ENCODE results near the gene JAZF1.

The JAZF1 gene

GRCh38 chr7:27839099-27839498 lies 341.5 kb downstream of the JAZF1 start:
- no peak overlapping the region for H2BK12ac ChIP-seq (ENCODE audit: low read length)

GRCh38 chr7:27836536-27836935 lies 344.1 kb downstream of the JAZF1 start:
- H3K36me3 ChIP-seq (replicated peaks in 1 of 2; ENCODE audit: control insufficient read depth in 2 of 2, insufficient read depth in 2 of 2, low read length in 2 of 2): peaks cover 0 to 13% of the 10 kb centered on the region in 2 donors
- no peak overlapping the region for H2BK12ac ChIP-seq (ENCODE audit: low read length)
- no peaks in the 10 kb centered on the region for H3K9me3 ChIP-seq (replicated peaks in 1 of 2; ENCODE audit: control insufficient read depth in 2 of 2, insufficient read depth in 1 of 2, low read depth in 1 of 2, low read length in 2 of 2)
- no CpG with 5 or more reads among the region's 2 CpGs for WGBS, 2 donors (ENCODE audit: extremely low coverage in 2 of 2, insufficient read length in 2 of 2, insufficient replicate concordance in 1 of 2)
- no peak overlapping the region for H2BK15ac ChIP-seq (ENCODE audit: low read length)
- H3K23ac ChIP-seq (ENCODE audit: low read depth, low read length, poor library complexity): no peak overlapping the region
- H2BK120ac ChIP-seq (ENCODE audit: low read depth, low read length): no peak overlapping the region
- no peaks in the 10 kb centered on the region for H3K79me1 ChIP-seq (ENCODE audit: low read depth, low read length)
- H3K4me1 ChIP-seq (ENCODE audit: control insufficient read depth in 2 of 2, insufficient read depth in 1 of 2, low read depth in 1 of 2, low read length in 2 of 2): no peaks in the 10 kb centered on the region
- no peak overlapping the region for H4K8ac ChIP-seq (ENCODE audit: low read depth, low read length)
- H3K4me3 ChIP-seq (ENCODE audit: low read length in 2 of 2): no peak overlapping the region
- no peak overlapping the region for H2AK5ac ChIP-seq (ENCODE audit: low read depth, low read length)
- H3K4ac ChIP-seq (ENCODE audit: low read length): no peak overlapping the region
- H3K4me2 ChIP-seq (ENCODE audit: insufficient read depth, low read length, poor library complexity, severe bottlenecking): no peak overlapping the region
- no peak overlapping the region for H3K18ac ChIP-seq (ENCODE audit: low read length)
- no peak overlapping the region for H3K14ac ChIP-seq (ENCODE audit: low read length)
- no peak for DNase-seq (ENCODE audit: low spot score)
- H3K27me3 ChIP-seq (ENCODE audit: control insufficient read depth in 3 of 3, insufficient read depth in 3 of 3, low read depth in 1 of 3, low read length in 3 of 3): no peaks in the 10 kb centered on the region
- no peak overlapping the region for H2BK5ac ChIP-seq (ENCODE audit: low read length)
- no peak overlapping the region for H4K91ac ChIP-seq (ENCODE audit: low read depth, low read length, poor library complexity)
- no peak overlapping the region for H3K9ac ChIP-seq (ENCODE audit: low read depth, low read length, poor library complexity)
- no peak overlapping the region for H2AFZ ChIP-seq (ENCODE audit: low read length)
- H3K27ac ChIP-seq (replicated peaks; ENCODE audit: low read length): no peak overlapping the region

More at GRCh38 chr7:27839099-27839498, 341.5 kb downstream of the JAZF1 start:
- Histone ChIP-seq H2BK120ac (ENCODE audit: low read depth, low read length) (no peak overlapping the region), H3K36me3 (replicated peaks in 1 of 2; ENCODE audit: control insufficient read depth in 2 of 2, insufficient read depth in 2 of 2, low read length in 2 of 2) (no peaks in the 10 kb centered on the region), H4K8ac (ENCODE audit: low read depth, low read length) (no peak overlapping the region), H3K4ac (ENCODE audit: low read length) (no peak overlapping the region), H3K79me1 (ENCODE audit: low read depth, low read length) (no peaks in the 10 kb centered on the region), H2BK5ac (ENCODE audit: low read length) (no peak overlapping the region), H3K23ac (ENCODE audit: low read depth, low read length, poor library complexity) (no peak overlapping the region), H3K27ac (replicated peaks; ENCODE audit: low read length) (no peak overlapping the region), H4K91ac (ENCODE audit: low read depth, low read length, poor library complexity) (no peak overlapping the region), H3K27me3 (ENCODE audit: control insufficient read depth in 3 of 3, insufficient read depth in 3 of 3, low read depth in 1 of 3, low read length in 3 of 3) (no peaks in the 10 kb centered on the region), H3K4me1 (ENCODE audit: control insufficient read depth in 2 of 2, insufficient read depth in 1 of 2, low read depth in 1 of 2, low read length in 2 of 2) (peaks cover 0 to 7% of the 10 kb centered on the region in 2 donors), H2AK5ac (ENCODE audit: low read depth, low read length) (peak overlapping the region; percentile 5), H3K4me2 (ENCODE audit: insufficient read depth, low read length, poor library complexity, severe bottlenecking) (no peak overlapping the region), H3K9me3 (replicated peaks in 1 of 2; ENCODE audit: control insufficient read depth in 2 of 2, insufficient read depth in 1 of 2, low read depth in 1 of 2, low read length in 2 of 2) (no peaks in the 10 kb centered on the region), H2AFZ (ENCODE audit: low read length) (no peak overlapping the region), H3K4me3 (ENCODE audit: low read length in 2 of 2) (no peak overlapping the region), H3K9ac (ENCODE audit: low read depth, low read length, poor library complexity) (no peak overlapping the region), H2BK15ac (ENCODE audit: low read length) (no peak overlapping the region), H3K18ac (ENCODE audit: low read length) (no peak overlapping the region), H3K14ac (ENCODE audit: low read length) (no peak overlapping the region)
- no peak for DNase-seq (ENCODE audit: low spot score)
- WGBS, 2 donors (ENCODE audit: extremely low coverage in 2 of 2, insufficient read length in 2 of 2, insufficient replicate concordance in 1 of 2): no CpG with 5 or more reads among the region's 10 CpGs

DNA sequence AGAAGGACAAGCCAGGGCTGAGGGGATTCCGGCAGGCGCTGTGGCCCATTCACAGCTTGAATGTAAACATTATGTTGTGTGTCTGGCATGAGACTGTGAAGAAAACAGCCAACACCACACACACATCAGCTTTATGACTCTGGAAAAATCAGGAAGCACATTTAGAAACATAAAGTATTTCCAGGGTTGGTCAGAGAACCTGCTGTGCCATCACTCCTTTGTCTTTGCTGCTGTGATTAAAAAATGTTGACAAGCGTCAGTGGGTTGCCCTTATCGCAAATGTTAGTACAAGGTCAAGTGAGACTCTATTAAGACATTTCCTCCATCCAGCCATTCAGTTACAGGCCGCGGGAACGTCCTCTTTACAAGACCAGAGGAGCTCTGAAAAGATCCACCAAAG lies 345.2 kb downstream of the JAZF1 start:
- Histone ChIP-seq H2BK5ac (ENCODE audit: low read length) (no peak overlapping the region), H4K8ac (ENCODE audit: low read depth, low read length) (no peak overlapping the region), H2AK5ac (ENCODE audit: low read depth, low read length) (no peak overlapping the region), H3K4ac (ENCODE audit: low read length) (no peak overlapping the region), H3K9ac (ENCODE audit: low read depth, low read length, poor library complexity) (no peak overlapping the region), H3K23ac (ENCODE audit: low read depth, low read length, poor library complexity) (no peak overlapping the region), H3K36me3 (replicated peaks in 1 of 2; ENCODE audit: control insufficient read depth in 2 of 2, insufficient read depth in 2 of 2, low read length in 2 of 2) (peaks cover 0 to 13% of the 10 kb centered on the region in 2 donors), H2BK12ac (ENCODE audit: low read length) (no peak overlapping the region), H3K4me1 (ENCODE audit: control insufficient read depth in 2 of 2, insufficient read depth in 1 of 2, low read depth in 1 of 2, low read length in 2 of 2) (no peaks in the 10 kb centered on the region), H3K4me2 (ENCODE audit: insufficient read depth, low read length, poor library complexity, severe bottlenecking) (no peak overlapping the region), H3K27ac (replicated peaks; ENCODE audit: low read length) (no peak overlapping the region), H2AFZ (ENCODE audit: low read length) (no peak overlapping the region), H3K9me3 (replicated peaks in 1 of 2; ENCODE audit: control insufficient read depth in 2 of 2, insufficient read depth in 1 of 2, low read depth in 1 of 2, low read length in 2 of 2) (no peaks in the 10 kb centered on the region), H4K91ac (ENCODE audit: low read depth, low read length, poor library complexity) (no peak overlapping the region), H2BK15ac (ENCODE audit: low read length) (no peak overlapping the region), H3K14ac (ENCODE audit: low read length) (no peak overlapping the region), H2BK120ac (ENCODE audit: low read depth, low read length) (no peak overlapping the region), H3K27me3 (ENCODE audit: control insufficient read depth in 3 of 3, insufficient read depth in 3 of 3, low read depth in 1 of 3, low read length in 3 of 3) (no peaks in the 10 kb centered on the region), H3K79me1 (ENCODE audit: low read depth, low read length) (no peaks in the 10 kb centered on the region), H3K4me3 (ENCODE audit: low read length in 2 of 2) (no peak overlapping the region), H3K18ac (ENCODE audit: low read length) (no peak overlapping the region)
- no CpG with 5 or more reads among the region's 7 CpGs for WGBS, 2 donors (ENCODE audit: extremely low coverage in 2 of 2, insufficient read length in 2 of 2, insufficient replicate concordance in 1 of 2)
- DNase-seq (ENCODE audit: low spot score): no peak

- Histone ChIP-seq H3K4ac (ENCODE audit: low read length) (no peak overlapping the region), H3K4me1 (ENCODE audit: control insufficient read depth in 2 of 2, insufficient read depth in 1 of 2, low read depth in 1 of 2, low read length in 2 of 2) (no peaks in the 10 kb centered on the region), H3K4me3 (ENCODE audit: low read length in 2 of 2) (no peak overlapping the region), H2AFZ (ENCODE audit: low read length) (no peak overlapping the region), H3K27ac (replicated peaks; ENCODE audit: low read length) (no peak overlapping the region), H3K36me3 (replicated peaks in 1 of 2; ENCODE audit: control insufficient read depth in 2 of 2, insufficient read depth in 2 of 2, low read length in 2 of 2) (peaks cover 0 to 13% of the 10 kb centered on the region in 2 donors), H3K18ac (ENCODE audit: low read length) (no peak overlapping the region), H4K91ac (ENCODE audit: low read depth, low read length, poor library complexity) (no peak overlapping the region), H3K79me1 (ENCODE audit: low read depth, low read length) (no peaks in the 10 kb centered on the region), H3K14ac (ENCODE audit: low read length) (no peak overlapping the region), H3K9me3 (replicated peaks in 1 of 2; ENCODE audit: control insufficient read depth in 2 of 2, insufficient read depth in 1 of 2, low read depth in 1 of 2, low read length in 2 of 2) (no peaks in the 10 kb centered on the region), H3K4me2 (ENCODE audit: insufficient read depth, low read length, poor library complexity, severe bottlenecking) (no peak overlapping the region), H4K8ac (ENCODE audit: low read depth, low read length) (no peak overlapping the region), H2BK120ac (ENCODE audit: low read depth, low read length) (no peak overlapping the region), H3K27me3 (ENCODE audit: control insufficient read depth in 3 of 3, insufficient read depth in 3 of 3, low read depth in 1 of 3, low read length in 3 of 3) (no peaks in the 10 kb centered on the region), H2BK15ac (ENCODE audit: low read length) (no peak overlapping the region), H3K9ac (ENCODE audit: low read depth, low read length, poor library complexity) (no peak overlapping the region), H3K23ac (ENCODE audit: low read depth, low read length, poor library complexity) (no peak overlapping the region), H2AK5ac (ENCODE audit: low read depth, low read length) (no peak overlapping the region), H2BK5ac (ENCODE audit: low read length) (no peak overlapping the region), H2BK12ac (ENCODE audit: low read length) (no peak overlapping the region)
- DNase-seq (ENCODE audit: low spot score): no peak
- WGBS, 2 donors (ENCODE audit: extremely low coverage in 2 of 2, insufficient read length in 2 of 2, insufficient replicate concordance in 1 of 2): no CpG with 5 or more reads among the region's 7 CpGs
These were observed 346.2 kb downstream of the JAZF1 start for GRCh38 chr7:27834179-27834921.
